HG02840 (cell line): Measurements from ENCODE around the gene PLEK2.
"Not testable (repeated sequence)": the region's sequence is repeated elsewhere in the genome, so short reads cannot be mapped to it uniquely, and the experiment has no call there.

ENCODE experiments used
- ATAC-seq: cut with Tn5 transposase; IDR thresholded peaks from one replicate; pipeline ENCODE4 v1.9.1; 2021; ENCODE audit warnings: mild to moderate bottlenecking, moderate library complexity, moderate number of reproducible peaks; ENCODE audit not compliant: unreplicated experiment, low FRiP score

PLEK2 gene

GRCh38 chr14:67370830-67371229, 41.1 kb downstream of the PLEK2 start:
- ATAC-seq = no peak

- no peak for ATAC-seq
These were observed 46.5 kb downstream of the PLEK2 start for GRCh38 chr14:67365476-67365875.

GRCh38 chr14:67360470-67361206, 51.3 kb downstream of the PLEK2 start:
- peak; percentile 29 for ATAC-seq

- peak; percentile 90 for ATAC-seq
These were observed 52.0 kb downstream of the PLEK2 start, which contains the start of the genes ATP6V1D and EIF2S1 for GRCh38 chr14:67359775-67360469. Gene ATP6V1D, minus strand, starts transcription at chr14:67359804. Its CDS starts 106 bp downstream, at chr14:67359698. Gene EIF2S1, plus strand, starts transcription at chr14:67360328. Its CDS starts 4,440 bp downstream, at chr14:67364768.

- no peak for ATAC-seq
These were observed 52.8 kb downstream of the PLEK2 start for GRCh38 chr14:67358924-67359774.

GRCh38 chr14:67357969-67358354, 54.0 kb downstream of the PLEK2 start:
- ATAC-seq = no peak

- ATAC-seq = no peak
These were observed 54.6 kb downstream of the PLEK2 start for GRCh38 chr14:67357186-67357968.

GRCh38 chr14:67352055-67352454, 59.9 kb downstream of the PLEK2 start:
- no peak for ATAC-seq

- ATAC-seq = no peak
These were observed 66.4 kb downstream of the PLEK2 start for GRCh38 chr14:67345583-67345982.

- no peak for ATAC-seq
These were observed 68.2 kb downstream of the PLEK2 start for GRCh38 chr14:67343601-67344230.

GRCh38 chr14:67341231-67341630, 70.7 kb downstream of the PLEK2 start:
- not testable (repeated sequence) for ATAC-seq
